Body of pancreas (tissue), 4 donors: ENCODE results near the gene ISOC2. TPM values are rescaled to one million over a fixed set of nuclear protein-coding genes. Genes with fewer than 3 reads are reported as not detected.
A peak's percentile ranks its signal among the peaks of the same experiment; 100 is the strongest.

ENCODE experiments used
- ATAC-seq: fragments of 150-250 bp; one replicate; pipeline ENCODE4 v1.9.1; 2016
- DNase-seq, 4 donors: peaks; one replicate each; pipeline ENCODE4 v3.0.0-alpha.2; 2019
- H3K27ac ChIP-seq, 4 donors: fragments of 200-600 bp; sonication (generic); 1 replicate in 3 of 4; 2 replicates in 1 of 4; pipeline versions ENCODE4 v1.5.1 to v1.6.1; 2016 to 2019; ENCODE audit warnings: mild to moderate bottlenecking in 1 of 4, mixed read lengths in 1 of 4, moderate library complexity in 1 of 4
- H3K27me3 ChIP-seq, 2 donors: fragments of 200-600 bp; sonication (generic); one replicate each; pipeline ENCODE4 v1.6.0; 2016; ENCODE audit warnings: mild to moderate bottlenecking in 1 of 2
- H3K36me3 ChIP-seq, 2 donors: fragments of 200-600 bp; sonication (generic); replicated peaks in 1 of 2; 2 replicates each; pipeline ENCODE4 v1.5.1; 2016; ENCODE audit warnings: low read depth in 2 of 2; ENCODE audit not compliant: insufficient read depth in 1 of 2
- H3K4me1 ChIP-seq: fragments of 200-600 bp; sonication (generic); one replicate; pipeline ENCODE4 v1.6.0; 2016
- H3K4me3 ChIP-seq, 2 donors: fragments of 200-600 bp; sonication (generic); 1 replicate in 1 of 2; 2 replicates in 1 of 2; pipeline ENCODE4 v1.5.1; 2016 to 2019
- H3K9me3 ChIP-seq, 3 donors: fragments of 200-600 bp; sonication (generic); 1 replicate in 2 of 3; 2 replicates in 1 of 3; pipeline ENCODE4 v1.5.1; 2016
- CTCF ChIP-seq, 7 experiments: fragments of 450-650 bp in 4 of 7; fragments of 200-600 bp in 3 of 7; sonication (generic) in 3 of 7; IDR thresholded peaks; one replicate each; pipeline ENCODE4 v1.5.1; 2016 to 2019; ENCODE audit warnings: antibody characterized with exemption in 7 of 7
- POLR2A ChIP-seq, 3 donors: fragments of 450-650 bp; IDR thresholded peaks; one replicate each; pipeline ENCODE4 v1.6.1; 2016; ENCODE audit warnings: antibody characterized with exemption in 3 of 3, mild to moderate bottlenecking in 2 of 3
- WGBS, 2 donors: methylation state at CpG; one replicate each; pipeline ENCODE4 v1.1.5; 2017; 5-methylcytosine and 5-hydroxymethylcytosine counted together
- intact Hi-C: fragments of 100-400 bp; cut with DNase I; formaldehyde crosslinking; loops from one replicate; pipeline ENCODE4 v1.15.1; 2023
- total RNA-seq, 2 donors: library from RNA; depleted of rRNA; stranded (reverse); fragments of >200 nt; gene quantifications; one replicate each; pipeline ENCODE4 v1.1.0, GENCODE V29; 2016

Gene ISOC2
- total RNA-seq, 2 donors from 2014 or later: 38.4 to 75.8 TPM

- H3K4me1 ChIP-seq: peaks cover 49% of the 10 kb centered on the region
- H3K9me3 ChIP-seq: no peaks in the 10 kb centered on the region
- no peaks in the 10 kb centered on the region for H3K27me3 ChIP-seq
- H3K27ac ChIP-seq: peak overlapping the region in 2 of 4 donors; percentile 6 to 74
- H3K36me3 ChIP-seq: no peaks in the 10 kb centered on the region
- TF ChIP-seq POLR2A (IDR thresholded peaks at IDR 0.05) (no peak), CTCF (IDR thresholded peaks at IDR 0.05) (no peak)
- intact Hi-C loops: no loop called here
- 65 to 67% methylated on average over 13 of the region's 13 CpGs for WGBS, 2 donors
- ATAC-seq (no peak), DNase-seq (no peak)
- no peak overlapping the region for H3K4me3 ChIP-seq
Observed at GRCh38 chr19:55477905-55478304, 16.5 kb upstream of the ISOC2 start.

- Histone ChIP-seq H3K4me1 (peaks cover 49% of the 10 kb centered on the region), H3K27me3 (no peaks in the 10 kb centered on the region), H3K4me3 (peak within 1 kb of the TSS; percentile 26 to 48), H3K27ac (peak within 1 kb of the TSS; percentile 93 to 98 (median 96)), H3K36me3 (no peaks in the 10 kb centered on the region), H3K9me3 (no peaks in the 10 kb centered on the region)
- DNase-seq (peak; percentile 99), ATAC-seq (peak; percentile 95)
- 0 to 1% methylated on average over 6 to 56 of the region's 61 CpGs for WGBS, 2 donors
- TF ChIP-seq POLR2A (IDR thresholded peaks at IDR 0.05) (peak; percentile 77 to 91 (median 78)), CTCF (IDR thresholded peaks at IDR 0.05) (no peak)
- intact Hi-C loops: no loop called here
Observed at GRCh38 chr19:55476100-55476775, 14.8 kb upstream of the ISOC2 start, which contains the start of gene ZNF628. ZNF628 (plus strand) TSS chr19:55476617; CDS start chr19:55479911, 3,294 bp downstream.

GRCh38 chr19:55474269-55475265 lies 13.1 kb upstream of the ISOC2 start:
- H3K9me3 ChIP-seq: no peaks in the 10 kb centered on the region
- ATAC-seq (no peak), DNase-seq (no peak)
- no peaks in the 10 kb centered on the region for H3K27me3 ChIP-seq
- peaks cover 34% of the 10 kb centered on the region for H3K4me1 ChIP-seq
- H3K4me3 ChIP-seq: no peak overlapping the region
- no peak overlapping the region for H3K27ac ChIP-seq
- TF ChIP-seq POLR2A (IDR thresholded peaks at IDR 0.05): no peak
- no peak for TF ChIP-seq CTCF (IDR thresholded peaks at IDR 0.05)
- H3K36me3 ChIP-seq: no peaks in the 10 kb centered on the region
- intact Hi-C loops: no loop called here
- WGBS, 2 donors: 83 to 86% methylated on average over 16 to 19 of the region's 19 CpGs

- no peaks in the 10 kb centered on the region for H3K9me3 ChIP-seq
- 71 to 73% methylated on average over 11 to 16 of the region's 16 CpGs for WGBS, 2 donors
- no peak for DNase-seq
- no peaks in the 10 kb centered on the region for H3K36me3 ChIP-seq
- H3K27me3 ChIP-seq: no peaks in the 10 kb centered on the region
- ATAC-seq: no peak
- intact Hi-C loops: no loop called here
- peaks cover 23% of the 10 kb centered on the region for H3K4me1 ChIP-seq
- no peak overlapping the region for H3K27ac ChIP-seq
- H3K4me3 ChIP-seq: no peak overlapping the region
- TF ChIP-seq POLR2A (IDR thresholded peaks at IDR 0.05): no peak
- TF ChIP-seq CTCF (IDR thresholded peaks at IDR 0.05): no peak
Observed at GRCh38 chr19:55473225-55474012, 12.0 kb upstream of the ISOC2 start.
